K562 (cell line): ENCODE data around the gene PRKAG2.

Source experiments
- CREB1 ChIP-seq, 2 experiments: sonication (generic) in 1 of 2; formaldehyde crosslinking in 1 of 2; IDR thresholded peaks; 2 replicates each; pipeline versions ENCODE4 v1.6.1 to v1.8.0; 2012 to 2022; ENCODE audit warnings: inconsistent platforms in 1 of 2, mild to moderate bottlenecking in 1 of 2, missing genetic modification reagents in 1 of 2, moderate library complexity in 1 of 2
- CTCF ChIP-seq, 3 experiments: IDR thresholded peaks in 2 of 3; conservative IDR thresholded peaks in 1 of 3; 2 replicates each; pipeline ENCODE4 v1.5.1; 2011 to 2012; ENCODE audit warnings: low read length in 3 of 3, mild to moderate bottlenecking in 3 of 3, control low read depth in 2 of 3, improper control_type of control experiment in 1 of 3, inconsistent platforms in 1 of 3, low read depth in 1 of 3, mixed read lengths in 1 of 3, moderate library complexity in 1 of 3; ENCODE audit not compliant: insufficient read depth in 2 of 3
- DPF2 ChIP-seq: fragments of 450-650 bp; IDR thresholded peaks from 2 replicates; pipeline ENCODE4 v1.6.1; 2016
- EP300 ChIP-seq: IDR thresholded peaks from 2 replicates; pipeline ENCODE4 v1.6.1; 2012; ENCODE audit warnings: low read length, improper control_type of control experiment
- ERF ChIP-seq: fragments of 450-650 bp; formaldehyde crosslinking; IDR thresholded peaks from 2 replicates; pipeline ENCODE4 v1.4.0; 2020; ENCODE audit warnings: mild to moderate bottlenecking, mixed read lengths
- ETS1 ChIP-seq: conservative IDR thresholded peaks from 2 replicates; pipeline ENCODE4 v1.6.1; 2011; ENCODE audit warnings: low read depth, mild to moderate bottlenecking, low read length; ENCODE audit not compliant: control insufficient read depth
- TCF7 ChIP-seq: sonication (generic); IDR thresholded peaks from 2 replicates; pipeline ENCODE4 v1.6.1; 2016; ENCODE audit warnings: antibody characterized with exemption, borderline replicate concordance
- TF ChIP-seq, protein P1 (sequence below), 2 experiments: fragments of 450-650 bp; formaldehyde crosslinking in 1 of 2; IDR thresholded peaks; 2 replicates each; pipeline versions ENCODE4 v1.4.0 to v1.6.1; 2014 to 2020; ENCODE audit warnings: mild to moderate bottlenecking in 2 of 2, borderline replicate concordance in 1 of 2, low read depth in 1 of 2

DNA sequence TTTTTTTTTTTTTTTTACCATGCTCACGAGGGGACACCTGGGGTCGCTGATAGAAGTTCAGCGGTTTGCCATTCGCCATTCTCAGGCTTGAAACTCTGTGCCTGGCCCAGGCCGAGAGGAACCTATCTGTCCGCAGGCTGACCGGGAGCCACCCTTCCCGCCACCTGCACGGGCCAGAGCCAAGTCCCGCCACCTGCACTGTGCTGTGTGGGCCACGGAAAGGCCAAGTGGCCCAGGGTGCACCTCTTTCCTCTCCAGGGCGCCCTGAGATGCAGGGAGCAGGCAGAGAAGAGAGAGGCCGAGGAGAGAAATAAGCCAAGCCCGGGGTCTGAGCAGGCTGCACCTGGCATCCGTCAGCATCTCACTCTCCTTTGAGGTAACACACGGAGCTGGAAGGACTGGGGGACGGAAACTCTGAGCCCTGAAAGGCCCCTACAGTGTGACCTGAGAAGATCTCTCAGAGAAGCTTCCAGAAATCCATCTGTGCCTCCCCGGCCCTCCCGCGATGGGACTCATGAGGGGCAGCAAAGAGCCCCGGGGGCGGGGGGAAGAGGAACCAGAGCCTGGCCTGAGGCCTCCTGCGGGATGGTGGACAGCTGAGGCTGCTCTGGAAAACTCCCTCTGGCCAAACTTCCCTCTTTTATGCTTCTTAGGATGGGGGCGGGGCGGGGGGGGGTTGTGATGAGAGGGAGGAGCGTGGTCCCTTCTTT is 46.6 kb downstream of the PRKAG2 start:
- TF ChIP-seq ERF (CRISPR knock-in tag) (no peak), TCF7 (no peak), ETS1 (no peak), DPF2 (no peak), EP300 (no peak), CREB1 (IDR thresholded peaks at IDR 0.05) (no peak), CREB1 (CRISPR knock-in tag; IDR thresholded peaks at IDR 0.05) (no peak), CTCF (IDR thresholded peaks at IDR 0.05 in 2 of 3, conservative IDR thresholded peaks at IDR 0.05 in 1 of 3; ENCODE audit: insufficient read depth in 2 of 3, low read depth in 1 of 3, low read length in 3 of 3) (no peak)
- TF ChIP-seq, protein P1, sequence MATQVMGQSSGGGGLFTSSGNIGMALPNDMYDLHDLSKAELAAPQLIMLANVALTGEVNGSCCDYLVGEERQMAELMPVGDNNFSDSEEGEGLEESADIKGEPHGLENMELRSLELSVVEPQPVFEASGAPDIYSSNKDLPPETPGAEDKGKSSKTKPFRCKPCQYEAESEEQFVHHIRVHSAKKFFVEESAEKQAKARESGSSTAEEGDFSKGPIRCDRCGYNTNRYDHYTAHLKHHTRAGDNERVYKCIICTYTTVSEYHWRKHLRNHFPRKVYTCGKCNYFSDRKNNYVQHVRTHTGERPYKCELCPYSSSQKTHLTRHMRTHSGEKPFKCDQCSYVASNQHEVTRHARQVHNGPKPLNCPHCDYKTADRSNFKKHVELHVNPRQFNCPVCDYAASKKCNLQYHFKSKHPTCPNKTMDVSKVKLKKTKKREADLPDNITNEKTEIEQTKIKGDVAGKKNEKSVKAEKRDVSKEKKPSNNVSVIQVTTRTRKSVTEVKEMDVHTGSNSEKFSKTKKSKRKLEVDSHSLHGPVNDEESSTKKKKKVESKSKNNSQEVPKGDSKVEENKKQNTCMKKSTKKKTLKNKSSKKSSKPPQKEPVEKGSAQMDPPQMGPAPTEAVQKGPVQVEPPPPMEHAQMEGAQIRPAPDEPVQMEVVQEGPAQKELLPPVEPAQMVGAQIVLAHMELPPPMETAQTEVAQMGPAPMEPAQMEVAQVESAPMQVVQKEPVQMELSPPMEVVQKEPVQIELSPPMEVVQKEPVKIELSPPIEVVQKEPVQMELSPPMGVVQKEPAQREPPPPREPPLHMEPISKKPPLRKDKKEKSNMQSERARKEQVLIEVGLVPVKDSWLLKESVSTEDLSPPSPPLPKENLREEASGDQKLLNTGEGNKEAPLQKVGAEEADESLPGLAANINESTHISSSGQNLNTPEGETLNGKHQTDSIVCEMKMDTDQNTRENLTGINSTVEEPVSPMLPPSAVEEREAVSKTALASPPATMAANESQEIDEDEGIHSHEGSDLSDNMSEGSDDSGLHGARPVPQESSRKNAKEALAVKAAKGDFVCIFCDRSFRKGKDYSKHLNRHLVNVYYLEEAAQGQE (IDR thresholded peaks at IDR 0.05; ENCODE audit: borderline replicate concordance) = no peak
- TF ChIP-seq, protein P1 (CRISPR knock-in tag; IDR thresholded peaks at IDR 0.05; ENCODE audit: low read depth) = no peak
